Endothelial cell of umbilical vein (primary cell): ENCODE measurements around the gene MBNL2. TPM values are rescaled to one million over a fixed set of nuclear protein-coding genes. Genes with fewer than 3 reads are reported as not detected.

Experiments
- BruUV-seq: library from RNA; stranded (reverse); fragments of 400-500 nt; replicated peaks from 2 replicates; lab custom pipeline; 2021; lab: Mats Ljungman, UMichigan
- CTCF ChIA-PET: fragments of 300-600, 350-600 bp; sonication (Branson Sonifier 250); formaldehyde crosslinking; loops from one replicate; lab custom pipeline; 2021; ENCODE audit warnings: antibody characterized with exemption, inconsistent platforms; lab: Charles Lee
- POLR2A ChIA-PET: fragments of 300-600, 350-600 bp; sonication (Branson Sonifier 250); formaldehyde crosslinking; loops from one replicate; lab custom pipeline; 2021; ENCODE audit warnings: antibody characterized with exemption, inconsistent platforms; lab: Charles Lee
- DNase-seq: peaks from one replicate; pipeline ENCODE4 v3.0.0-alpha.2; 2011; ENCODE audit warnings: low read depth, low spot score
- FAIRE-seq: peaks from 2 replicates; lab custom pipeline; 2011; peaks lifted over from hg19 to GRCh38; lab: Jason Lieb, UNC
- H2AFZ ChIP-seq: 2 replicates; pipeline ENCODE4 v1.6.0; 2012; ENCODE audit warnings: low read depth, low read length, control low read depth, inconsistent platforms
- H3K27ac ChIP-seq: 2 replicates; pipeline ENCODE4 v1.5.1; 2011; ENCODE audit warnings: low read depth, mild to moderate bottlenecking, control low read depth, low read length, moderate library complexity; ENCODE audit not compliant: insufficient read depth
- H3K27me3 ChIP-seq, 2 experiments: 2 replicates each; pipeline versions ENCODE4 v1.6.0 to v1.6.1; 2011; ENCODE audit warnings: low read length in 2 of 2, mixed read lengths in 1 of 2; ENCODE audit not compliant: control insufficient read depth in 2 of 2, insufficient read depth in 2 of 2
- H3K36me3 ChIP-seq, 2 experiments: 2 replicates in 1 of 2; 3 replicates in 1 of 2; pipeline ENCODE4 v1.5.1; 2011; ENCODE audit warnings: low read length in 2 of 2, mild to moderate bottlenecking in 1 of 2, moderate library complexity in 1 of 2; ENCODE audit not compliant: control insufficient read depth in 2 of 2, insufficient read depth in 2 of 2; ENCODE audit errors: extremely low read depth in 1 of 2
- H3K4me1 ChIP-seq: 3 replicates; pipeline ENCODE4 v1.5.1; 2011; ENCODE audit warnings: mild to moderate bottlenecking, low read length; ENCODE audit not compliant: control insufficient read depth, insufficient read depth; ENCODE audit errors: extremely low read depth
- H3K4me2 ChIP-seq: 2 replicates; pipeline ENCODE4 v1.6.1; 2011; ENCODE audit warnings: low read length, control low read depth, mixed read lengths; ENCODE audit not compliant: insufficient read depth
- H3K4me3 ChIP-seq, 3 experiments: fragments of 200-600 bp in 1 of 3; sonication (generic), shearing (Covaris generic) in 1 of 3; replicated peaks in 1 of 3; 2 replicates each; pipeline ENCODE4 v1.5.1; 2011 to 2016; ENCODE audit warnings: control low read depth in 3 of 3, low read length in 3 of 3, mild to moderate bottlenecking in 2 of 3, inconsistent platforms in 1 of 3, low read depth in 1 of 3, moderate library complexity in 1 of 3; ENCODE audit not compliant: insufficient read depth in 1 of 3
- H3K79me2 ChIP-seq: 2 replicates; pipeline ENCODE4 v1.6.0; 2012; ENCODE audit warnings: low read length, inconsistent platforms; ENCODE audit not compliant: control insufficient read depth, insufficient read depth
- H3K9ac ChIP-seq: replicated peaks from 2 replicates; pipeline ENCODE3; 2011; ENCODE audit warnings: low read length, control low read depth; ENCODE audit not compliant: insufficient read depth; ENCODE audit errors: extremely low read depth
- H3K9me1 ChIP-seq: replicated peaks from 3 replicates; pipeline ENCODE4 v1.6.0; 2011; ENCODE audit warnings: mild to moderate bottlenecking, low read length; ENCODE audit not compliant: control insufficient read depth, insufficient read depth; ENCODE audit errors: extremely low read depth
- H3K9me3 ChIP-seq: replicated peaks from 2 replicates; pipeline ENCODE4 v1.5.1; 2012; ENCODE audit warnings: low read length, inconsistent platforms; ENCODE audit not compliant: control insufficient read depth, insufficient read depth
- H4K20me1 ChIP-seq: replicated peaks from 2 replicates; pipeline ENCODE3; 2011; ENCODE audit warnings: mild to moderate bottlenecking, low read length; ENCODE audit not compliant: control insufficient read depth, insufficient read depth; ENCODE audit errors: extremely low read depth
- CTCF ChIP-seq, 2 donors: IDR thresholded peaks; 1 replicate in 1 of 2; 2 replicates in 1 of 2; pipeline ENCODE4 v1.5.1; 2011; ENCODE audit warnings: low read length in 2 of 2, mild to moderate bottlenecking in 2 of 2, moderate library complexity in 2 of 2, control low read depth in 1 of 2, inconsistent platforms in 1 of 2, low read depth in 1 of 2; ENCODE audit not compliant: insufficient read depth in 1 of 2; ENCODE audit errors: extremely low read depth in 1 of 2
- EZH2 ChIP-seq: IDR thresholded peaks from 2 replicates; pipeline ENCODE4 v1.6.1; 2012; ENCODE audit warnings: borderline replicate concordance, low read depth, mild to moderate bottlenecking, moderate library complexity, low read length, inconsistent platforms; ENCODE audit not compliant: severe bottlenecking
- FOS ChIP-seq: IDR thresholded peaks from 2 replicates; pipeline ENCODE4 v1.6.1; 2011; ENCODE audit warnings: mild to moderate bottlenecking, low read length, moderate library complexity, borderline replicate concordance; ENCODE audit not compliant: insufficient read depth
- GATA2 ChIP-seq: IDR thresholded peaks from 2 replicates; pipeline ENCODE4 v1.7.0; 2011; ENCODE audit warnings: low read depth, mild to moderate bottlenecking, moderate library complexity, mixed read lengths, low read length; ENCODE audit not compliant: insufficient read length, insufficient read depth
- JUN ChIP-seq: IDR thresholded peaks from 2 replicates; pipeline ENCODE4 v1.6.1; 2011; ENCODE audit warnings: borderline replicate concordance, low read depth; ENCODE audit not compliant: insufficient read length, insufficient read depth
- MYC ChIP-seq: IDR thresholded peaks from one replicate; pipeline ENCODE4 v1.6.1; 2011; ENCODE audit warnings: mild to moderate bottlenecking, low read depth, low read length
- POLR2A ChIP-seq: IDR thresholded peaks from 2 replicates; pipeline ENCODE4 v1.6.1; 2012; ENCODE audit warnings: low read depth, mild to moderate bottlenecking, control low read depth, low read length
- POLR2AphosphoS5 ChIP-seq: IDR thresholded peaks from 2 replicates; pipeline ENCODE4 v1.6.1; 2012; ENCODE audit warnings: low read depth, mild to moderate bottlenecking, control low read depth, low read length, moderate library complexity; ENCODE audit not compliant: insufficient read depth
- dilution Hi-C: fragments of 300-500 bp; cut with MboI; formaldehyde crosslinking; loops from one replicate; pipeline ENCODE4 v1.15.0; 2019; ENCODE audit warnings: low sequenced_read_pairs; ENCODE audit not compliant: extremely low pct_ligation_motif_present
- intact Hi-C: fragments of 100-400 bp; cut with micrococcal nuclease; formaldehyde crosslinking; loops from one replicate; pipeline ENCODE4 v1.10.0; 2022
- polyA plus RNA-seq, 4 experiments: library from polyadenylated mRNA; depleted of rRNA in 3 of 4; stranded (reverse) in 3 of 4; unstranded in 1 of 4; fragments of >200 nt; gene quantifications; 2 replicates each; pipeline versions ENCODE4 v1.2.1 to v1.2.3, GENCODE V29; 2011 to 2012; ENCODE audit warnings: missing spikeins in 1 of 4
- total RNA-seq: library from RNA; stranded (reverse); gene quantifications from 2 replicates; pipeline ENCODE4 v1.2.3, GENCODE V29; 2021
- TF ChIP-seq, protein P1 (sequence below): IDR thresholded peaks from 2 replicates; pipeline ENCODE4 v1.6.1; 2011; ENCODE audit not compliant: insufficient read depth, insufficient read length

MBNL2 gene
- total and polyA plus RNA-seq, 2 donors (not counting 3 experiments of a cell fraction or from before 2014, with no cell fraction given), result 32.9 to 76.5 TPM

- Histone ChIP-seq H3K4me1 (no peaks in the 10 kb centered on the region), H3K36me3 (no peaks in the 10 kb centered on the region), H3K27me3 (peaks cover 11 to 15% of the 10 kb centered on the region in 2 experiments), H3K27ac (no peak overlapping the region), H3K9me3 (no peaks in the 10 kb centered on the region), H3K79me2 (no peaks in the 10 kb centered on the region), H2AFZ (no peak overlapping the region), H3K9ac (no peak overlapping the region), H3K4me2 (no peak overlapping the region), H3K4me3 (no peak overlapping the region), H4K20me1 (no peaks in the 10 kb centered on the region), H3K9me1 (no peaks in the 10 kb centered on the region)
- FAIRE-seq, result no peak
- TF ChIP-seq POLR2AphosphoS5 (no peak), POLR2A (no peak), FOS (no peak), MYC (no peak), CTCF (IDR thresholded peaks at IDR 0.05; ENCODE audit: extremely low read depth in 1 of 2, insufficient read depth in 1 of 2, low read depth in 1 of 2, low read length in 2 of 2) (no peak), EZH2 (no peak), JUN (no peak), GATA2 (no peak)
- TF ChIP-seq, protein P1, sequence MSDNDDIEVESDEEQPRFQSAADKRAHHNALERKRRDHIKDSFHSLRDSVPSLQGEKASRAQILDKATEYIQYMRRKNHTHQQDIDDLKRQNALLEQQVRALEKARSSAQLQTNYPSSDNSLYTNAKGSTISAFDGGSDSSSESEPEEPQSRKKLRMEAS, result no peak
- ChIA-PET POLR2A (no interaction called here), CTCF (interaction anchor here (2.3 kb wide), 1 partner anchor 9 kb away, joined by 15 read pairs; no protein-coding TSS in a partner anchor)
- dilution Hi-C loops (no loop called here), intact Hi-C loops (no loop called here)
- BruUV-seq, result no TSS peak
- no peak for DNase-seq
Observed at GRCh38 chr13:97413694-97414093, 191.6 kb downstream of the MBNL2 start.
